ENCODE data around the gene MEGF11. TPM values are rescaled to one million over a fixed set of nuclear protein-coding genes. Genes with fewer than 3 reads are reported as not detected.

Gene MEGF11
- polyA plus RNA-seq, 2 of the 4 experiments (the other 2 are of a cell fraction): 0.25 to 0.31 TPM

GRCh38 chr15:66130496-66131034 is 123.0 kb downstream of the MEGF11 start:
- no peaks in the 10 kb centered on the region for H3K9me3 ChIP-seq
- WGBS (ENCODE audit: missing lambda C conversion rate): 75% methylated on average over 3 of the region's 3 CpGs
- peaks cover 12% of the 10 kb centered on the region for H3K4me1 ChIP-seq
- ChIA-PET CTCF (no interaction called here), POLR2A (no interaction called here)
- no peak overlapping the region for H3K4me3 ChIP-seq
- FAIRE-seq (no peak), DNase-seq (ENCODE audit: low read depth in 1 of 2, low spot score in 1 of 2) (no peak), ATAC-seq (no peak)
- H3K4me2 ChIP-seq: no peak overlapping the region
- TF ChIP-seq ESRRA (IDR thresholded peaks at IDR 0.05; ENCODE audit: borderline replicate concordance, low read length): no peak
- no peak for TF ChIP-seq RNF2 (IDR thresholded peaks at IDR 0.05; ENCODE audit: borderline replicate concordance, low read depth)
- no peak overlapping the region for H3K27ac ChIP-seq

DNA sequence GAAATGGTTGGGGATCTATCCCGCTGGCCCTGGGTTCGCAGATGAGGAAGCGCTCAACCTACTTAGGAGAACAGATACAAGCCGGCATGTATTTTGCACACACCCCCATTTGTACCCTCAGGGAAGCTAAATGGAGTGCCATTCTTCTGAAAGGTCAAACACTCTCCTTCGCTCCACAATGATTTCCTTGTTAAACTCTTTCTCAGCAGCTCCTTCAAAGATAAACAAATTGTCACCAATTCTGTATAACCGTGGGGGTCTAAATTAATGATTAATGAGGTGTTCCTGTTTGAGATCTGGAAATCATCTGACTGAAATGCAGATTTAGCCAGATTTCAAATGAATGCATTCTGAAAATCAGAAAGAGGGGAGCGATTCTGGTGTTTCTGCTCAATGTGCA is 124.0 kb downstream of the MEGF11 start:
- ChIA-PET POLR2A (no interaction called here), CTCF (interaction anchor here (0.9 to 1.5 kb wide), 3 partner anchors 8 to 94 kb away, joined by 3 to 5 read pairs (median 3); no protein-coding TSS in a partner anchor)
- H3K27ac ChIP-seq: no peak overlapping the region
- peak overlapping the region; percentile 52 for H3K4me2 ChIP-seq
- 36% methylated on average over 7 of the region's 7 CpGs for WGBS (ENCODE audit: missing lambda C conversion rate)
- no peak overlapping the region for H3K4me3 ChIP-seq
- DNase-seq (ENCODE audit: low read depth in 1 of 2, low spot score in 1 of 2): no peak
- FAIRE-seq: no peak
- no peak for TF ChIP-seq EHF (CRISPR knock-in tag; IDR thresholded peaks at IDR 0.05)
- TF ChIP-seq RFX5 (IDR thresholded peaks at IDR 0.05): no peak
- no peak for TF ChIP-seq RCOR1 (IDR thresholded peaks at IDR 0.05; ENCODE audit: low read depth, low read length)
- ATAC-seq: no peak
- no peaks in the 10 kb centered on the region for H3K9me3 ChIP-seq
- H3K4me1 ChIP-seq: peaks cover 12% of the 10 kb centered on the region

- no peak overlapping the region for H3K4me2 ChIP-seq
- H3K4me1 ChIP-seq: peaks cover 12% of the 10 kb centered on the region
- no peaks in the 10 kb centered on the region for H3K9me3 ChIP-seq
- TF ChIP-seq KDM1A (IDR thresholded peaks at IDR 0.05; ENCODE audit: low read depth): no peak
- TF ChIP-seq GATA3 (IDR thresholded peaks at IDR 0.05; ENCODE audit: borderline replicate concordance): no peak
- no peak for TF ChIP-seq MAX (IDR thresholded peaks at IDR 0.05)
- no peak for TF ChIP-seq HOXB5 (CRISPR knock-in tag; IDR thresholded peaks at IDR 0.05)
- no peak for TF ChIP-seq ZNF302 (CRISPR knock-in tag; IDR thresholded peaks at IDR 0.05)
- no peak for TF ChIP-seq ESRRA (IDR thresholded peaks at IDR 0.05; ENCODE audit: borderline replicate concordance, low read length)
- no peak for TF ChIP-seq BHLHE40 (IDR thresholded peaks at IDR 0.05; ENCODE audit: low read depth, low read length)
- TF ChIP-seq NR3C1 (IDR thresholded peaks at IDR 0.05): no peak
- ATAC-seq: no peak
- DNase-seq (ENCODE audit: low read depth in 1 of 2, low spot score in 1 of 2): no peak
- H3K27ac ChIP-seq: no peak overlapping the region
- no peak for FAIRE-seq
- CTCF ChIA-PET: no interaction called here
- no peak overlapping the region for H3K4me3 ChIP-seq
- WGBS (ENCODE audit: missing lambda C conversion rate): 49% methylated on average over 8 of the region's 8 CpGs
- POLR2A ChIA-PET: no interaction called here
These were observed 125.4 kb downstream of the MEGF11 start for GRCh38 chr15:66128116-66128680.

DNA sequence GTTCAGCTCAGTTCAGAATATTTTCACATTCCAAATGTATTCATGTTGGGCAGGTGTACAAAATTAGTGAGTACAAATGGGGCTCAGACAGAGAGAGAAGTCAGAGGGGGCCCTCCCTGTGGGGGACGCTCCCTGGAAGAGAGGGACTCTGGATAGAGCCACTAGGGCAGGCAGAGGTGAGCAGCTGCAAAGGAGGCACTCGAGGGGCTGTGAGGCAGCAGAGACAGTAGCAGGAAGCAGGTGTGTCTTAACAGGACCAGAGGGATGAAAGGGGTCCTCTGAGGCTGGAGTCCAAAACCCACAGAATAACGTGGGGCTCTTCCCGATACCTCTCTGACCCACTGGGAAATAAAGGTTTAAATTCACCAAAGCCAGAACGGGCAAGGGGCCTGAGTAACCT is 127.1 kb downstream of the MEGF11 start:
- H3K4me3 ChIP-seq: no peak overlapping the region
- FAIRE-seq (no peak), ATAC-seq (peak in 1 of 2 experiments; percentile 21; a peak in 1 of 6 replicates), DNase-seq (ENCODE audit: low read depth in 1 of 2, low spot score in 1 of 2) (no peak)
- ChIA-PET POLR2A (interaction anchor here (0.6 kb wide), 1 partner anchor 57 kb away, joined by 3 read pairs; no protein-coding TSS in a partner anchor), CTCF (interaction anchor here (0.9 to 1.6 kb wide), 3 partner anchors 14 to 60 kb away, joined by 3 to 4 read pairs (median 3); no protein-coding TSS in a partner anchor)
- H3K9me3 ChIP-seq: no peaks in the 10 kb centered on the region
- H3K4me2 ChIP-seq: no peak overlapping the region
- H3K4me1 ChIP-seq: peaks cover 12% of the 10 kb centered on the region
- TF ChIP-seq, protein P1, sequence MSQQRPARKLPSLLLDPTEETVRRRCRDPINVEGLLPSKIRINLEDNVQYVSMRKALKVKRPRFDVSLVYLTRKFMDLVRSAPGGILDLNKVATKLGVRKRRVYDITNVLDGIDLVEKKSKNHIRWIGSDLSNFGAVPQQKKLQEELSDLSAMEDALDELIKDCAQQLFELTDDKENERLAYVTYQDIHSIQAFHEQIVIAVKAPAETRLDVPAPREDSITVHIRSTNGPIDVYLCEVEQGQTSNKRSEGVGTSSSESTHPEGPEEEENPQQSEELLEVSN (IDR thresholded peaks at IDR 0.05; ENCODE audit: borderline replicate concordance, low read depth): no peak
- TF ChIP-seq RNF2 (IDR thresholded peaks at IDR 0.05; ENCODE audit: borderline replicate concordance, low read depth): no peak
- no peak for TF ChIP-seq POLR2AphosphoS2 (conservative IDR thresholded peaks at IDR 0.05; ENCODE audit: low read length)
- TF ChIP-seq CHD2 (IDR thresholded peaks at IDR 0.05; ENCODE audit: low read length, partially characterized antibody): no peak
- 34% methylated on average over 5 of the region's 5 CpGs for WGBS (ENCODE audit: missing lambda C conversion rate)
- H3K27ac ChIP-seq: no peak overlapping the region

DNA sequence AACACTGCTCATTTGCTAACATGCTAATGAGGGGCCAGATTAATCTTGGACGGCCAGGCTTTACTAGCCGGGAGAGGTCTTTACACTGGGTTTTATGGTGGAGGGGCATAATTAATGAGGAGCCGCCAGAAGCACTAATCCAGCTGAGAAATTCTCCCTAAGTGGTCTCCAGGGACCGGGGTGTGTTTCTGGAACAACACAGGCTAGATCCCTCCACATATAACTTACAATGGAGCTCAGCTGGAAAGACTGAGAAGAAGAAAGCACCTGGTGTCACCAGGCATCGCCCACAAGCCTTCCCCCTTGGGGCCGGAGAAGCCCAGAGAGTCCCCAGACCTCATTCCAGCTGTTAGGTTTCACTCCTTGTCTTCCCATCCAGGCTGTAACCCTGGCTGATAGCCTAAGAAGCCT is 127.5 kb downstream of the MEGF11 start:
- no peak overlapping the region for H3K4me2 ChIP-seq
- H3K4me1 ChIP-seq: peaks cover 12% of the 10 kb centered on the region
- no peaks in the 10 kb centered on the region for H3K9me3 ChIP-seq
- CTCF ChIA-PET: interaction anchor here (0.9 to 1.6 kb wide), 3 partner anchors 13 to 61 kb away, joined by 3 to 4 read pairs (median 3); no protein-coding TSS in a partner anchor
- POLR2A ChIA-PET: no interaction called here
- DNase-seq (ENCODE audit: low read depth in 1 of 2, low spot score in 1 of 2): no peak
- 75% methylated on average over 6 of the region's 6 CpGs for WGBS (ENCODE audit: missing lambda C conversion rate)
- FAIRE-seq: no peak
- no peak for TF ChIP-seq POLR2A (IDR thresholded peaks at IDR 0.05; ENCODE audit: low read length)
- TF ChIP-seq, protein P2, sequence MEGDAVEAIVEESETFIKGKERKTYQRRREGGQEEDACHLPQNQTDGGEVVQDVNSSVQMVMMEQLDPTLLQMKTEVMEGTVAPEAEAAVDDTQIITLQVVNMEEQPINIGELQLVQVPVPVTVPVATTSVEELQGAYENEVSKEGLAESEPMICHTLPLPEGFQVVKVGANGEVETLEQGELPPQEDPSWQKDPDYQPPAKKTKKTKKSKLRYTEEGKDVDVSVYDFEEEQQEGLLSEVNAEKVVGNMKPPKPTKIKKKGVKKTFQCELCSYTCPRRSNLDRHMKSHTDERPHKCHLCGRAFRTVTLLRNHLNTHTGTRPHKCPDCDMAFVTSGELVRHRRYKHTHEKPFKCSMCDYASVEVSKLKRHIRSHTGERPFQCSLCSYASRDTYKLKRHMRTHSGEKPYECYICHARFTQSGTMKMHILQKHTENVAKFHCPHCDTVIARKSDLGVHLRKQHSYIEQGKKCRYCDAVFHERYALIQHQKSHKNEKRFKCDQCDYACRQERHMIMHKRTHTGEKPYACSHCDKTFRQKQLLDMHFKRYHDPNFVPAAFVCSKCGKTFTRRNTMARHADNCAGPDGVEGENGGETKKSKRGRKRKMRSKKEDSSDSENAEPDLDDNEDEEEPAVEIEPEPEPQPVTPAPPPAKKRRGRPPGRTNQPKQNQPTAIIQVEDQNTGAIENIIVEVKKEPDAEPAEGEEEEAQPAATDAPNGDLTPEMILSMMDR (IDR thresholded peaks at IDR 0.05): no peak
- TF ChIP-seq USF2 (IDR thresholded peaks at IDR 0.05): no peak
- no peak for TF ChIP-seq MAZ (IDR thresholded peaks at IDR 0.05; ENCODE audit: borderline replicate concordance, low read depth, low read length)
- TF ChIP-seq HDAC2 (IDR thresholded peaks at IDR 0.05): no peak
- no peak for TF ChIP-seq CHD2 (IDR thresholded peaks at IDR 0.05; ENCODE audit: low read length, partially characterized antibody)
- TF ChIP-seq ZC3H11A (IDR thresholded peaks at IDR 0.05): no peak
- ATAC-seq: no peak
- no peak overlapping the region for H3K4me3 ChIP-seq
- H3K27ac ChIP-seq: no peak overlapping the region
